ENCODE results near the gene RCN1. TPM values are rescaled to one million over a fixed set of nuclear protein-coding genes. Genes with fewer than 3 reads are reported as not detected.

The RCN1 gene
- total RNA-seq, 1 experiment from 2014 or later: 99.8 TPM

DNA sequence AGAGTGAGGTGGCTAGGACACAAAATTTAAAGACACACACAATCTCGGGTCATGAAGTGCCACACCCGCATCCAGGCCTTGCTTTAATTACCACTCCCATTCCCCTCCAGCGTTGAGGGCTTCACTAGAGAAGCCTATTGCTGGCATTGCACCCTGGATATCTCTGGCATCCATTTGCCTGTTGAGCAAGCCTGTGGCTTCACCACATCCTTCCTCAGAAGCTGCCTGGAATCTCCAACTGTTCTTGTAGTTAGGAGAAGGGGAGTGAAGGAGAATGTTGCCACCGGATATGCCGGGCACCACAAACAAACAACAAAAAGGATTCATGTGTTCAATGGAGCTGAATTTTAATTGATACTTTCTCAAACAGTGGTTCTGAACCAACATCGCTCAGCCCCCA, 34.4 kb upstream of the RCN1 start (continued):
- TF ChIP-seq, protein P1, sequence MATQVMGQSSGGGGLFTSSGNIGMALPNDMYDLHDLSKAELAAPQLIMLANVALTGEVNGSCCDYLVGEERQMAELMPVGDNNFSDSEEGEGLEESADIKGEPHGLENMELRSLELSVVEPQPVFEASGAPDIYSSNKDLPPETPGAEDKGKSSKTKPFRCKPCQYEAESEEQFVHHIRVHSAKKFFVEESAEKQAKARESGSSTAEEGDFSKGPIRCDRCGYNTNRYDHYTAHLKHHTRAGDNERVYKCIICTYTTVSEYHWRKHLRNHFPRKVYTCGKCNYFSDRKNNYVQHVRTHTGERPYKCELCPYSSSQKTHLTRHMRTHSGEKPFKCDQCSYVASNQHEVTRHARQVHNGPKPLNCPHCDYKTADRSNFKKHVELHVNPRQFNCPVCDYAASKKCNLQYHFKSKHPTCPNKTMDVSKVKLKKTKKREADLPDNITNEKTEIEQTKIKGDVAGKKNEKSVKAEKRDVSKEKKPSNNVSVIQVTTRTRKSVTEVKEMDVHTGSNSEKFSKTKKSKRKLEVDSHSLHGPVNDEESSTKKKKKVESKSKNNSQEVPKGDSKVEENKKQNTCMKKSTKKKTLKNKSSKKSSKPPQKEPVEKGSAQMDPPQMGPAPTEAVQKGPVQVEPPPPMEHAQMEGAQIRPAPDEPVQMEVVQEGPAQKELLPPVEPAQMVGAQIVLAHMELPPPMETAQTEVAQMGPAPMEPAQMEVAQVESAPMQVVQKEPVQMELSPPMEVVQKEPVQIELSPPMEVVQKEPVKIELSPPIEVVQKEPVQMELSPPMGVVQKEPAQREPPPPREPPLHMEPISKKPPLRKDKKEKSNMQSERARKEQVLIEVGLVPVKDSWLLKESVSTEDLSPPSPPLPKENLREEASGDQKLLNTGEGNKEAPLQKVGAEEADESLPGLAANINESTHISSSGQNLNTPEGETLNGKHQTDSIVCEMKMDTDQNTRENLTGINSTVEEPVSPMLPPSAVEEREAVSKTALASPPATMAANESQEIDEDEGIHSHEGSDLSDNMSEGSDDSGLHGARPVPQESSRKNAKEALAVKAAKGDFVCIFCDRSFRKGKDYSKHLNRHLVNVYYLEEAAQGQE (IDR thresholded peaks at IDR 0.05; ENCODE audit: low read depth): no peak
- TF ChIP-seq CEBPB (IDR thresholded peaks at IDR 0.05; ENCODE audit: low read depth) (no peak), POLR2AphosphoS5 (IDR thresholded peaks at IDR 0.05; ENCODE audit: low read depth, low read length) (no peak), SRF (IDR thresholded peaks at IDR 0.05; ENCODE audit: low read depth) (no peak), RAD21 (IDR thresholded peaks at IDR 0.05; ENCODE audit: low read depth) (no peak), YY1 (IDR thresholded peaks at IDR 0.05; ENCODE audit: extremely low read depth, insufficient replicate concordance, low read depth, low read length) (no peak), JUND (IDR thresholded peaks at IDR 0.05) (no peak), TCF7L2 (IDR thresholded peaks at IDR 0.05; ENCODE audit: borderline replicate concordance, extremely low read depth, insufficient read depth, insufficient read length) (no peak), FOSL1 (IDR thresholded peaks at IDR 0.05; ENCODE audit: low read depth) (no peak), EZH2 (IDR thresholded peaks at IDR 0.05) (no peak)
- TF ChIP-seq, protein P2, sequence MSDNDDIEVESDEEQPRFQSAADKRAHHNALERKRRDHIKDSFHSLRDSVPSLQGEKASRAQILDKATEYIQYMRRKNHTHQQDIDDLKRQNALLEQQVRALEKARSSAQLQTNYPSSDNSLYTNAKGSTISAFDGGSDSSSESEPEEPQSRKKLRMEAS (IDR thresholded peaks at IDR 0.05): no peak

DNA sequence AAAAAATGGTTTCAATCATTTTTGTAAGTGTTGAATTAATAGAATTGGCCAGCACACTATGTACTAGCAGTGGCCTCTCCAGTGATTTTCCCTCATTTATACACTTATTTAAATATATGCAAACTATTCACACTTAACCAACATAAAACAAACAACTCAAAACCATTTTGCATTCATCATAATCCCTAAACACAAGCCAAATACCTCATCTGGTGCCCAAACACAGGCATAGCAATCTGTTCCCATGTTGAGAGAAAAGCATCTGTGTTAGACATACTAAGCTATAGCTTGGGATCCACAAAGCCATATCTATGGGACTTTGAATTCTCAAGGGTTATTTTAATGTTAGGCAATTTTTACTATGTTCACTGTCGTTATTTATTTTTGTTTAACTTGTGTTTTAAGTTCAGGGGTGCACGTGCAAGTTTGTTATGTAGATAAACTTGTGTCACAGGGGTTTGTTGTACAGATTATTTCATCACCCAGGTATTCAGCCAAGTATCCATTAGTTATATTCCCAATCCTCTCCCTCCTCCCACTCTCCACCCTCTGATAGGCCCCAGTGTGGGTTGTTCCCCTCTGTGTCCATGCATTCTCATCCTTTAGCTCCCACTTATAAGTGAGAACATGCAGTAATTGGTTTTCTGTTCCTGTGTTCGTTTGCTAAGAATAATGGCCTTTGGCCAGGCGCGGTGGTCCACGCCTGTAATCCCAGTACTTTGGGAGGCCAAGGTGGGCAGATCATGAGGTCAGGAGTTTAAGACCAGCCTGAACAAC, 31.0 kb upstream of the RCN1 start:
- RAD21 ChIA-PET (ENCODE audit: low non-redundant PET in 1 of 2, low total read pairs in 2 of 2, uncharacterized antibody in 2 of 2, unreplicated experiment in 2 of 2): no interaction called here
- no peaks in the 10 kb centered on the region for H3K79me2 ChIP-seq (ENCODE audit: insufficient read depth, low read length)
- no peak overlapping the region for H3K9ac ChIP-seq (ENCODE audit: low read length)
- no peak overlapping the region for H3K4me2 ChIP-seq (ENCODE audit: low read length)
- DNase-seq (ENCODE audit: low read depth, low spot score): no peak
- POLR2A ChIA-PET: no interaction called here
- TF ChIP-seq ZNF274 (IDR thresholded peaks at IDR 0.05; ENCODE audit: low read depth, low read length) (no peak), EZH2 (IDR thresholded peaks at IDR 0.05) (no peak), POLR2A (IDR thresholded peaks at IDR 0.05; ENCODE audit: borderline replicate concordance, extremely low read depth, insufficient read depth, insufficient read length) (no peak), RAD21 (IDR thresholded peaks at IDR 0.05; ENCODE audit: low read depth) (no peak), YY1 (IDR thresholded peaks at IDR 0.05; ENCODE audit: extremely low read depth, insufficient replicate concordance, low read depth, low read length) (no peak), JUND (IDR thresholded peaks at IDR 0.05) (no peak), CEBPB (IDR thresholded peaks at IDR 0.05; ENCODE audit: low read depth) (no peak), SP1 (IDR thresholded peaks at IDR 0.05; ENCODE audit: low read depth) (no peak)
- TF ChIP-seq, protein P3, sequence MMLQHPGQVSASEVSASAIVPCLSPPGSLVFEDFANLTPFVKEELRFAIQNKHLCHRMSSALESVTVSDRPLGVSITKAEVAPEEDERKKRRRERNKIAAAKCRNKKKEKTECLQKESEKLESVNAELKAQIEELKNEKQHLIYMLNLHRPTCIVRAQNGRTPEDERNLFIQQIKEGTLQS (IDR thresholded peaks at IDR 0.05): no peak
- no peak overlapping the region for H2AFZ ChIP-seq (ENCODE audit: low read depth, low read length, poor library complexity, severe bottlenecking)
- ATAC-seq: no peak
- intact Hi-C loops (cut with micrococcal nuclease): no loop called here
- peaks cover 4% of the 10 kb centered on the region; the same call in 1 of the 2 replicates for H3K27me3 ChIP-seq (ENCODE audit: insufficient read depth, low read length)
- CTCF ChIA-PET: interaction anchor here (1.5 kb wide), 1 partner anchor 116 kb away, joined by 3 read pairs; no protein-coding TSS in a partner anchor
- H3K4me3 ChIP-seq (replicated peaks in 1 of 2; ENCODE audit: low read depth in 1 of 2, low read length in 2 of 2): no peak overlapping the region
- no peaks in the 10 kb centered on the region for H3K9me2 ChIP-seq (ENCODE audit: insufficient read depth)
- no peaks in the 10 kb centered on the region for H3K36me3 ChIP-seq (ENCODE audit: control insufficient read depth in 1 of 2, insufficient read depth in 2 of 2, low read length in 2 of 2)
- H3K9me3 ChIP-seq (ENCODE audit: control insufficient read depth in 1 of 2, insufficient read depth in 1 of 2, low read depth in 1 of 2, low read length in 2 of 2): no peaks in the 10 kb centered on the region
- H3K4me1 ChIP-seq (ENCODE audit: control insufficient read depth in 1 of 2, insufficient read depth in 2 of 2, low read length in 2 of 2): no peaks in the 10 kb centered on the region
- no peak overlapping the region for H3K27ac ChIP-seq (ENCODE audit: low read depth, low read length)
- no peaks in the 10 kb centered on the region for H4K20me1 ChIP-seq (ENCODE audit: insufficient read depth)
- no TSS peak for BruUV-seq (replicated peaks)
